HFFc6 (cell line): ENCODE measurements around the gene UBXN11. TPM values are rescaled to one million over a fixed set of nuclear protein-coding genes. Genes with fewer than 3 reads are reported as not detected.

Source experiments
- DNase-seq: peaks from one replicate; pipeline ENCODE4 v3.0.0-alpha.2; 2018
- H3K27ac Mint-ChIP-seq: 2 replicates; pipeline ENCODE4 v1.8.0; 2020; ENCODE audit warnings: mild to moderate bottlenecking, mixed read lengths
- H3K27me3 Mint-ChIP-seq: 2 replicates; pipeline ENCODE4 v1.8.0; 2021; ENCODE audit warnings: mild to moderate bottlenecking, moderate library complexity, mixed read lengths; ENCODE audit not compliant: insufficient read depth
- H3K36me3 Mint-ChIP-seq: 2 replicates; pipeline ENCODE4 v1.8.0; 2021; ENCODE audit warnings: low read depth, mixed read lengths
- H3K4me1 Mint-ChIP-seq: 2 replicates; pipeline ENCODE4 v1.8.0; 2020; ENCODE audit warnings: low read depth, mixed read lengths
- H3K4me3 Mint-ChIP-seq: 2 replicates; pipeline ENCODE4 v1.8.0; 2020; ENCODE audit warnings: mild to moderate bottlenecking, moderate library complexity, mixed read lengths
- H3K9me3 Mint-ChIP-seq: 2 replicates; pipeline ENCODE4 v1.8.0; 2020; ENCODE audit warnings: mild to moderate bottlenecking, mixed read lengths
- CTCF ChIP-seq: fragments of 200-600 bp; sonication (generic); IDR thresholded peaks from 2 replicates; pipeline ENCODE4 v1.5.0; 2021; ENCODE audit warnings: antibody characterized with exemption, mild to moderate bottlenecking
- total RNA-seq, 6 experiments: library from RNA; stranded (reverse); fragmentation: NEBNext Ultra II Directional; extraction: Animal tissue kit (Norgen Biotek cat#: 25700); gene quantifications; 2 replicates in 1 of 6; 3 replicates in 5 of 6; pipeline ENCODE4 v1.2.3, GENCODE V29; 2021

UBXN11 gene
- total RNA-seq, 6 experiments from 2014 or later, result 9.5 to 11.9 (median 10.5) TPM

DNA sequence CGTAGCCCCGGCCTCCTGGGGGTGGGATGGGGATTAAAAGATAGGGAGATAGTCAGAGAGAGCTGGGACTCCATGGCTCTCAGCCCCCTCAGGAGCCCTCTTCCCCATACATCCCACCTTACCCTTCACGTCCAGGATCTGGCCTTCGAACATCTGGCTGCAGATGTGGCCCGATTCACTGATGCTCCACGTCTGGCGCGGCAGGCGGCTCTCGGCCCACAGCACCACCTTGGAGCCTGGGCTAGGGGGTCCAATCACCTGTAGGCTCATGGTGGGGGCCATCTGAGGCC is 15.6 kb upstream of the UBXN11 start:
- H3K27me3 Mint-ChIP-seq, result peaks cover 10% of the 10 kb centered on the region; the same call in 1 of the 2 replicates
- no peak for DNase-seq
- TF ChIP-seq CTCF, result no peak
- no peak overlapping the region for H3K27ac Mint-ChIP-seq
- H3K4me1 Mint-ChIP-seq, result peaks cover 8% of the 10 kb centered on the region
- no peaks in the 10 kb centered on the region for H3K9me3 Mint-ChIP-seq
- H3K36me3 Mint-ChIP-seq, result no peaks in the 10 kb centered on the region
- H3K4me3 Mint-ChIP-seq, result no peak overlapping the region

DNA sequence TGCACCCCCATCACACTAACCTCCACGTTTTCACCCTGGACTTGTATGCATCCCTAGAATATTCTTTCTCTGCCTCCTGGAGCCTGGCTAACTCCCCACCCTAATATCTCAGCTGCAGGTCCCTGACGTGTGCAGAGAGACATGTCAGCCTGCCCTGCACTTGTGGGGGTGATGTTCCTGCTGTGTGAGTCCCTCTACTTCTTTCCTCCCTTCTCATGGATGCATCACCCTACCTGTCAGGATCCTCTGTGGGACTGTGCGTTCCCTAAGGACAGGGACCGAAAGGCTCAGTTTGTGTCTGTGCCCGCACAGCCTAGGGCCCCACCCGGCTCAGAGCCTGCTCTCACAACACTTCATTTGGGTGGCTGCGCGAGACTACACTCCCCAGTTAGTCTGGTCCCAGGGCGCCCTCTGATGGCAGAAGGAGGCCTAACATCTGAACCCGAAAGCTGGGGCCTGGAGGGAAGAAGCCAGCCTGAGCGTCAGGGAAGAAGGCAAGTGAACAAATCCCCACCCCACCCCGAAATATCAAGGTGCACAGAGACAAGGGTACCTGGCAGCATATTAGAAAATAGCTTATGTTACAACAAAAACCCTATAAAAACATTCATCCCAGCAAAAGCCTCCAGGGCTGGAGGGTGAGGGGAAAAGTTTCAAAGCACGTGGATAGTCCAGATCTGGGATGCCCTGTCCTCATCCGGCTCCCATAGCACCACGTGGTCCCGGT is 15.0 kb upstream of the UBXN11 start:
- peak overlapping the region; percentile 26; the same call in 1 of the 2 replicates for H3K27ac Mint-ChIP-seq
- no peaks in the 10 kb centered on the region for H3K9me3 Mint-ChIP-seq
- peak; percentile 91 for TF ChIP-seq CTCF
- DNase-seq, result peak; percentile 80
- no peaks in the 10 kb centered on the region for H3K36me3 Mint-ChIP-seq
- H3K4me1 Mint-ChIP-seq, result peaks cover 8% of the 10 kb centered on the region
- peak overlapping the region; percentile 71 for H3K4me3 Mint-ChIP-seq
- peaks cover 10% of the 10 kb centered on the region; the same call in 1 of the 2 replicates for H3K27me3 Mint-ChIP-seq

DNA sequence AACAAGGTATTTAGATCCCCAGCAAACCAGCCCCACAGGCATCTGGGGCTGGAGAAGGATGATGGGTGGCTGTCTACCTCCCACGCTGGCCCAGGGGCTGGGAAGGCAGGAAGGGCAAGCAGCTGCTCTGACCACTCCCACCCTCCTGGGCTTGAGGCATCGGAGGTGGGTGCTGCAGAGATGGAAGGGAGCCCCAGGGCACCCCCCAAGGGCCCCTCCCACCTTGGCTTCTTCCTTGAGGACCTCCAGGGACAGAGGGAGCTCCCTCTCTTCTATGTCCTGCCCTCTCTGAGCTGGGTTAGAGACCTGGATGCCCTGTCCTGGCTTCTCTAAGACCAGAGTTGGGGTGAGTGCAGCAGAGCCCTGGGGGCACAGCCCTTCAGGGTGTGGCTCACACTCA is 14.5 kb upstream of the UBXN11 start:
- TF ChIP-seq CTCF, result no peak
- Mint-ChIP-seq H3K36me3 (no peaks in the 10 kb centered on the region), H3K4me1 (peaks cover 8% of the 10 kb centered on the region), H3K4me3 (no peak overlapping the region), H3K27ac (no peak overlapping the region), H3K9me3 (no peaks in the 10 kb centered on the region), H3K27me3 (peaks cover 10% of the 10 kb centered on the region; the same call in 1 of the 2 replicates)
- DNase-seq, result no peak

DNA sequence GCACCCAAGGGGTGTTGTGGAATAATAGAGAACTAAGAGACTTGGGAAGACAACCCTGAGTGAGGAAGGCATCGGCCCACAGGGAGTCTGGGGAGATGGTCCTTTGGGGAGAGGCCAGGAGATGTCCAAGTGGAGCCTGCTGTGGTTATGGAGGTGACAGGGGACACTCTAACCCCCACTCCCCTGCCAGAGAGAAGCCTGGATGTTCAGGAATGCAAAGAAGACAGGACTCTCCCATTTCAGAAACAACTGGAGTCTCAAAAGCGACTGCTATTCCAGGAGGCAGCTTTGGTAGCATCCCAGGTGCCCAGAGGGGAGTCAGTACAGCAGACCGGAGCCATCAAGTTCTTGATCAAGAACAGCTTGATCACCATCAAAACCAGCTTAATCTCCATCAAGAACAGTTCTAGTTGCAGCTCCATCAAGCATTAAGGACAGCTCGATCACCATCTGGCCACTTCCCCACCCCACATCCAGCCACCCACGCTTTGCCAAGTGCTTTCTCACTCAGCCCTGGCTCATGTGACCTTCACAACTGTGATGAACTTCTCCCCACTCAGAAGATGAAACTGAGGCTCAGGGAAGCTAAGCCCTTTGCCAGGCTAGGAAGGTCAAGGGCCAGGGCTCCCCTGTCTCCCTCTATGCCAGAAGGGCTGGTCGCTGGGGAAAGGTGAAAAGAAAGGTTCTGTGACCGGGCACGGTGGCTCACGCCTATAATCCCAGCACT is 12.1 kb upstream of the UBXN11 start:
- no peak for DNase-seq
- Mint-ChIP-seq H3K9me3 (no peaks in the 10 kb centered on the region), H3K27me3 (peaks cover 14% of the 10 kb centered on the region), H3K36me3 (no peaks in the 10 kb centered on the region), H3K4me3 (no peak overlapping the region), H3K4me1 (peaks cover 14% of the 10 kb centered on the region), H3K27ac (no peak overlapping the region)
- TF ChIP-seq CTCF, result no peak

DNA sequence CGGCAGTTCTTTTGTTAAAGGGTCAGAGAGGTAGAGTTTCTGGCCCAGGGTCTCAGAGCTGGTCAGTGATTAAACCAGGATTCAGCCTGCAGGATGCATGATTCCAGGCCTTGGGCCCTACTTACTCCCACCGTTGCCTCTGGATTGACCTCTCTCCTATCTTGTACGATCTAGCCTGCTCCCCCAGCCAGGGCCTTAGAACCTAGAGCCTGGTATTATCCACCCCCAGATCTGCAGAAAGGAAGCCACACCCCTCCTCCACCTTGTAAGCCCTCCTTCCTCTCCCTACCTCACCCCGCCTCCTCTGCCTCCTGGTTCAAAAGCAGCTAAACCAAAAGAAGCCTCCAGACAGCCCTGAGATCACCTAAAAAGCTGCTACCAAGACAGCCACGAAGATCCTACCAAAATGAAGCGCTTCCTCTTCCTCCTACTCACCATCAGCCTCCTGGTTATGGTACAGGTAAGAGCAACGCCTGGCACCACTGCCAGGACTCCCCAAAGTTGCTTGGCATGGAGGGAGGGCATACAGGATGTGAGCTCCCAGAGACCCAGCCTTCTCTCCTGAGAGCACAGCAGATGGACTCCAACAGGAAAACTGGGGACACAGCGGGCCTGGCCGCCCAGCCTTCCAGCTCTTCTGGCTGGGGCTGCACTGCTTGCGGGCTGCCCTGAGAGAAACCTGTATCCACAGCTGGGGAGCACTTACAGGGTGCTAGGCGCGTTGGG is 11.3 kb upstream of the UBXN11 start, which contains the start of gene CD52:
Gene CD52 (plus strand): TSS at position 347 of the 726 bp plus-strand sequence. CDS start 60 bp downstream, at position 407.
- no peaks in the 10 kb centered on the region for H3K36me3 Mint-ChIP-seq
- DNase-seq, result no peak
- no peaks in the 10 kb centered on the region for H3K9me3 Mint-ChIP-seq
- TF ChIP-seq CTCF, result no peak
- H3K27ac Mint-ChIP-seq, result no peak within 1 kb of the TSS
- peaks cover 14% of the 10 kb centered on the region for H3K4me1 Mint-ChIP-seq
- peaks cover 20% of the 10 kb centered on the region for H3K27me3 Mint-ChIP-seq
- no peak within 1 kb of the TSS for H3K4me3 Mint-ChIP-seq
